Astrocyte of the cerebellum (primary cell): ENCODE data around the gene NRG3.
A peak's percentile ranks its signal among the peaks of the same experiment; 100 is the strongest.

Source experiments
- DNase-seq: peaks from one replicate; pipeline ENCODE4 v3.0.0-alpha.2; 2011; ENCODE audit warnings: low read depth
- H3K4me3 ChIP-seq: 2 replicates; pipeline ENCODE4 v1.5.1; 2011; ENCODE audit warnings: mild to moderate bottlenecking, low read depth, low read length, moderate library complexity
- CTCF ChIP-seq: IDR thresholded peaks from 2 replicates; pipeline ENCODE4 v1.5.1; 2012; ENCODE audit warnings: low read length, low read depth, moderate library complexity, mild to moderate bottlenecking; ENCODE audit errors: missing control alignments
- in situ Hi-C: cut with HindIII; loops from 2 replicates; pipeline ENCODE4 v1.10.0; 2017; ENCODE audit warnings: low sequenced_read_pairs

Gene NRG3

GRCh38 chr10:82924711-82925110, 1049.7 kb downstream of the NRG3 start:
- DNase-seq: no peak
- TF ChIP-seq CTCF: no peak
- in situ Hi-C loops: no loop called here
- H3K4me3 ChIP-seq: no peak overlapping the region

GRCh38 chr10:82925547-82925946, 1050.6 kb downstream of the NRG3 start:
- DNase-seq: no peak
- in situ Hi-C loops: no loop called here
- H3K4me3 ChIP-seq: no peak overlapping the region
- no peak for TF ChIP-seq CTCF

- no peak overlapping the region for H3K4me3 ChIP-seq
- TF ChIP-seq CTCF: no peak
- in situ Hi-C loops: no loop called here
- DNase-seq: no peak
These were observed 1057.5 kb downstream of the NRG3 start for GRCh38 chr10:82932451-82932850.

- no peak for DNase-seq
- H3K4me3 ChIP-seq: no peak overlapping the region
- in situ Hi-C loops: no loop called here
- peak; percentile 13 for TF ChIP-seq CTCF
These were observed 1059.4 kb downstream of the NRG3 start for GRCh38 chr10:82934429-82934828.

GRCh38 chr10:82934947-82935346, 1060.0 kb downstream of the NRG3 start:
- in situ Hi-C loops: no loop called here

GRCh38 chr10:82938331-82938730, 1063.3 kb downstream of the NRG3 start:
- no peak overlapping the region for H3K4me3 ChIP-seq
- TF ChIP-seq CTCF: no peak
- in situ Hi-C loops: no loop called here
- no peak for DNase-seq

More at GRCh38 chr10:82934947-82935346, 1060.0 kb downstream of the NRG3 start:
- TF ChIP-seq CTCF: no peak
- H3K4me3 ChIP-seq: no peak overlapping the region
- DNase-seq: no peak
